Uterus (tissue), 4 donors: ENCODE results near the gene KCNE1. TPM values are rescaled to one million over a fixed set of nuclear protein-coding genes. Genes with fewer than 3 reads are reported as not detected.

Source experiments
- DNase-seq, 2 donors: peaks; one replicate each; pipeline ENCODE4 v3.0.0-alpha.2; 2019 to 2020
- H3K27ac ChIP-seq, 2 donors: fragments of 200-600 bp; sonication (generic); 1 replicate in 1 of 2; 2 replicates in 1 of 2; pipeline ENCODE4 v1.5.1; 2016 to 2018
- H3K27me3 ChIP-seq, 2 donors: fragments of 200-600 bp; sonication (generic); one replicate each; pipeline ENCODE4 v1.5.1; 2018 to 2019; ENCODE audit warnings: control low read depth in 1 of 2
- H3K36me3 ChIP-seq, 2 donors: fragments of 200-600 bp; sonication (generic); one replicate each; pipeline ENCODE4 v1.5.1; 2019; ENCODE audit warnings: control low read depth in 1 of 2
- H3K4me1 ChIP-seq, 2 donors: fragments of 200-600 bp; sonication (generic); one replicate each; pipeline ENCODE4 v1.5.1; 2018 to 2019; ENCODE audit warnings: control low read depth in 1 of 2
- H3K4me3 ChIP-seq, 2 donors: fragments of 200-600 bp; sonication (generic); 1 replicate in 1 of 2; 2 replicates in 1 of 2; pipeline ENCODE4 v1.5.1; 2018 to 2019; ENCODE audit warnings: mild to moderate bottlenecking in 1 of 2
- H3K9me3 ChIP-seq, 2 donors: fragments of 200-600 bp; sonication (generic); one replicate each; pipeline ENCODE4 v1.5.1; 2019; ENCODE audit warnings: control low read depth in 1 of 2
- CTCF ChIP-seq, 4 experiments: fragments of 200-600 bp in 2 of 4; fragments of 450-650 bp in 2 of 4; sonication (generic) in 2 of 4; IDR thresholded peaks; one replicate each; pipeline ENCODE4 v1.5.1; 2016 to 2019; ENCODE audit warnings: antibody characterized with exemption in 4 of 4, mild to moderate bottlenecking in 2 of 4, moderate library complexity in 1 of 4
- POLR2A ChIP-seq, 2 donors: fragments of 450-650 bp; IDR thresholded peaks; one replicate each; pipeline ENCODE4 v1.6.1; 2016; ENCODE audit warnings: antibody characterized with exemption in 2 of 2, mild to moderate bottlenecking in 1 of 2, moderate library complexity in 1 of 2
- intact Hi-C: fragments of 100-400 bp; cut with DNase I; formaldehyde crosslinking; loops from one replicate; pipeline ENCODE4 v1.15.1; 2023; ENCODE audit warnings: low total_unique reads
- total RNA-seq, 4 donors: library from RNA; depleted of rRNA in 3 of 4; stranded (reverse); fragments of >200 nt in 3 of 4; gene quantifications; one replicate each; pipeline versions ENCODE4 v1.1.0 to v1.2.4, GENCODE V29; 2014 to 2023
- donor health status: DM: yes; HTN: yes; CAD: no.

KCNE1 gene
- total RNA-seq, 4 donors from 2014 or later: 0.98 to 2.1 (median 1.0) TPM; not detected in 1

DNA sequence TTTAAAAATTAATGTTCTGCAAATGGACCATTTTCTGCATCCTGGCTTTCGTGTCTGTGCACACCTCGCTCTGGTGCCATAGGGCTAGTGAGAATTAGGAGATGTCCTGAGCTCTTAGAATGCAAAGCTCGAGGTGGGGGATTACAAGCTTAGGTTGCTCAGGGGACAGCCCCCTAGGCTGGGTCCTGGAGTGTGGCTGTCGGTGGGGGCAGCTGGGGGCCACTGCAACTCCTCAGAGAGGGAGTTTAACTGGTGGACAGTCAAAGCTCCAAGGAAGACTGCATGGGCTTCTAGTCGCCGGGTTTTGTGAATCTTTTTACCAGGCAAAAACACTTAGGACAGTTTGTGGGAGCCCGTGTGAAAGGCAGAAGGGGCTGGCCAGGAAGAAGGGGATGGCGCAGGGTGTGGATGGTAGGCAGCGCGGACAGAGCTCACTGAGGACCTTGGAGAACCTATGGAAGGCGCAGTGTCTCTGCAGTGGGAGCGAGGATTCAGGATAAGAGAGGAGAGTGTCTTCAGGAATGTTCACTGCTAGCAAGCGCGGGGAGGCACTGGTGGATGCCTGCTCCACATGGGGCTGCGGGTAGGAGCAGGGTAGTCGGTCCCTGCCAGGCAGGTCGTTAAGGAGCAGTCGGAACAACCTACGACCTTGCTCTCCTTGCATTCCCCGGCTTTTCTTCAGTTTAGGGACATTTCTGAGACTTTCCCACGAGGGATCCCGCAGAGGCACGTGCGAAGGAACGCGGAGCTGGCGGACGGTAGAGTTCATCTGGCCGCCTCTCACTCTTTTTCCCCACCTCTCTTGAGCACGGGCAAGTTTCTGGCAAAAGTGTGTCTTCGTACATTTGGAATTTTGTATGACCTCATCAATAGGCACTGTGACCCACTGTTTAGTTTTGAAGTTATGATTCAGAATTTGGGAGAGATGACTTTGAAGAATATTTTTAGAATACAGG is 12.9 kb upstream of the KCNE1 start:
- peak in 1 of 2 donors; percentile 23 for DNase-seq
- Histone ChIP-seq H3K36me3 (no peaks in the 10 kb centered on the region), H3K27ac (peak overlapping the region; percentile 87 to 88), H3K4me1 (peaks cover 0 to 6% of the 10 kb centered on the region in 2 donors), H3K9me3 (no peaks in the 10 kb centered on the region), H3K4me3 (peak overlapping the region in 1 of 2 donors; percentile 19), H3K27me3 (no peaks in the 10 kb centered on the region)
- no peak for TF ChIP-seq POLR2A (IDR thresholded peaks at IDR 0.05)
- TF ChIP-seq CTCF (IDR thresholded peaks at IDR 0.05): no peak
- intact Hi-C loops: no loop called here

- no peak for DNase-seq
- no peaks in the 10 kb centered on the region for H3K27me3 ChIP-seq
- intact Hi-C loops: no loop called here
- H3K9me3 ChIP-seq: no peaks in the 10 kb centered on the region
- H3K4me1 ChIP-seq: peaks cover 0 to 6% of the 10 kb centered on the region in 2 donors
- TF ChIP-seq POLR2A (IDR thresholded peaks at IDR 0.05): no peak
- no peak for TF ChIP-seq CTCF (IDR thresholded peaks at IDR 0.05)
- H3K4me3 ChIP-seq: no peak overlapping the region
- H3K36me3 ChIP-seq: no peaks in the 10 kb centered on the region
- H3K27ac ChIP-seq: no peak overlapping the region
These were observed 11.1 kb upstream of the KCNE1 start for GRCh38 chr21:34523019-34523555.

GRCh38 chr21:34522284-34522683 is 10.3 kb upstream of the KCNE1 start:
- no peak for DNase-seq
- Histone ChIP-seq H3K9me3 (no peaks in the 10 kb centered on the region), H3K4me3 (no peak overlapping the region), H3K27ac (no peak overlapping the region), H3K36me3 (no peaks in the 10 kb centered on the region), H3K4me1 (peaks cover 0 to 6% of the 10 kb centered on the region in 2 donors), H3K27me3 (no peaks in the 10 kb centered on the region)
- TF ChIP-seq CTCF (IDR thresholded peaks at IDR 0.05) (no peak), POLR2A (IDR thresholded peaks at IDR 0.05) (no peak)
- intact Hi-C loops: no loop called here

GRCh38 chr21:34521561-34521960 is 9.6 kb upstream of the KCNE1 start:
- no peaks in the 10 kb centered on the region for H3K27me3 ChIP-seq
- no peak for DNase-seq
- H3K36me3 ChIP-seq: no peaks in the 10 kb centered on the region
- H3K4me1 ChIP-seq: peaks cover 0 to 6% of the 10 kb centered on the region in 2 donors
- TF ChIP-seq POLR2A (IDR thresholded peaks at IDR 0.05) (no peak), CTCF (IDR thresholded peaks at IDR 0.05) (no peak)
- no peak overlapping the region for H3K4me3 ChIP-seq
- intact Hi-C loops: no loop called here
- H3K9me3 ChIP-seq: no peaks in the 10 kb centered on the region
- no peak overlapping the region for H3K27ac ChIP-seq
